OCI-LY1 (cell line): ENCODE results near the gene GLI2.

ENCODE experiments used
- H2AFZ ChIP-seq: fragments of 200-600 bp; sonication (generic), shearing (Covaris generic); 2 replicates; pipeline ENCODE4 v1.6.0; 2014; ENCODE audit warnings: antibody characterized with exemption, mild to moderate bottlenecking, low read length
- H3F3A ChIP-seq: fragments of 200-600 bp; sonication (generic), shearing (Covaris generic); 2 replicates; pipeline ENCODE4 v1.6.0; 2014; ENCODE audit warnings: mild to moderate bottlenecking, antibody characterized with exemption, low read length, moderate library complexity; ENCODE audit not compliant: insufficient read depth
- H3K27ac ChIP-seq: fragments of 200-600 bp; sonication (generic); 2 replicates; pipeline ENCODE4 v1.5.1; 2014; ENCODE audit warnings: low read length, mixed run types, mild to moderate bottlenecking, low read depth; ENCODE audit not compliant: poor library complexity, severe bottlenecking
- H3K27me3 ChIP-seq: fragments of 200-600 bp; sonication (generic); 2 replicates; pipeline ENCODE4 v1.6.0; 2014; ENCODE audit warnings: antibody characterized with exemption, mild to moderate bottlenecking, low read length, moderate library complexity; ENCODE audit not compliant: insufficient read depth
- H3K36me3 ChIP-seq: fragments of 200-600 bp; sonication (generic); 2 replicates; pipeline ENCODE4 v1.6.1; 2014; ENCODE audit warnings: mild to moderate bottlenecking, antibody characterized with exemption, low read length, moderate library complexity, mixed read lengths; ENCODE audit not compliant: insufficient read depth
- H3K4me1 ChIP-seq: fragments of 200-600 bp; sonication (generic); 2 replicates; pipeline ENCODE4 v1.5.1; 2014; ENCODE audit warnings: mild to moderate bottlenecking, low read length, moderate library complexity; ENCODE audit not compliant: insufficient read depth, severe bottlenecking
- H3K4me2 ChIP-seq: fragments of 200-600 bp; sonication (generic), shearing (Covaris generic); 2 replicates; pipeline ENCODE4 v1.6.1; 2014; ENCODE audit warnings: low read length
- H3K4me3 ChIP-seq: fragments of 200-600 bp; sonication (generic); 2 replicates; pipeline ENCODE4 v1.5.1; 2014; ENCODE audit warnings: low read length, low read depth, mild to moderate bottlenecking, mixed read lengths; ENCODE audit not compliant: poor library complexity, severe bottlenecking
- H3K79me2 ChIP-seq: fragments of 200-600 bp; shearing (Covaris generic); 2 replicates; pipeline ENCODE4 v1.6.1; 2016; ENCODE audit warnings: mixed run types, low read length, mixed read lengths; ENCODE audit not compliant: insufficient read depth
- H3K9ac ChIP-seq: fragments of 200-600 bp; sonication (generic), shearing (Covaris generic); 2 replicates; pipeline ENCODE4 v1.6.1; 2014; ENCODE audit warnings: mild to moderate bottlenecking, low read length, mixed read lengths
- H3K9me2 ChIP-seq: fragments of 200-600 bp; sonication (generic), shearing (Covaris generic); 2 replicates; pipeline ENCODE4 v1.6.1; 2014; ENCODE audit warnings: low read depth, mild to moderate bottlenecking, low read length, mixed read lengths
- H3K9me3 ChIP-seq: fragments of 200-600 bp; shearing (Covaris generic); 2 replicates; pipeline ENCODE4 v1.6.1; 2014; ENCODE audit warnings: low read length, mixed read lengths
- H4K20me1 ChIP-seq: fragments of 200-600 bp; sonication (generic), shearing (Covaris generic); 2 replicates; pipeline ENCODE4 v1.6.0; 2016; ENCODE audit warnings: mild to moderate bottlenecking, low read length; ENCODE audit not compliant: insufficient read depth
- EZH2 ChIP-seq: fragments of 200-600 bp; sonication (generic), shearing (Covaris generic); IDR thresholded peaks from 2 replicates; pipeline ENCODE4 v1.8.0; 2017; ENCODE audit warnings: borderline replicate concordance, mixed run types, mild to moderate bottlenecking, antibody characterized with exemption, low read length, moderate library complexity, mixed read lengths
- TF ChIP-seq, protein P1 (sequence below): fragments of 200-600 bp; sonication (generic), shearing (Covaris generic); IDR thresholded peaks from 2 replicates; pipeline ENCODE4 v1.5.1; 2017; ENCODE audit warnings: mild to moderate bottlenecking, antibody characterized with exemption, low read length, moderate library complexity, mixed read lengths

Gene GLI2

GRCh38 chr2:120733238-120733932 is 2.3 kb upstream of the GLI2 start:
- no peaks in the 10 kb centered on the region for H3K79me2 ChIP-seq
- TF ChIP-seq, protein P1, sequence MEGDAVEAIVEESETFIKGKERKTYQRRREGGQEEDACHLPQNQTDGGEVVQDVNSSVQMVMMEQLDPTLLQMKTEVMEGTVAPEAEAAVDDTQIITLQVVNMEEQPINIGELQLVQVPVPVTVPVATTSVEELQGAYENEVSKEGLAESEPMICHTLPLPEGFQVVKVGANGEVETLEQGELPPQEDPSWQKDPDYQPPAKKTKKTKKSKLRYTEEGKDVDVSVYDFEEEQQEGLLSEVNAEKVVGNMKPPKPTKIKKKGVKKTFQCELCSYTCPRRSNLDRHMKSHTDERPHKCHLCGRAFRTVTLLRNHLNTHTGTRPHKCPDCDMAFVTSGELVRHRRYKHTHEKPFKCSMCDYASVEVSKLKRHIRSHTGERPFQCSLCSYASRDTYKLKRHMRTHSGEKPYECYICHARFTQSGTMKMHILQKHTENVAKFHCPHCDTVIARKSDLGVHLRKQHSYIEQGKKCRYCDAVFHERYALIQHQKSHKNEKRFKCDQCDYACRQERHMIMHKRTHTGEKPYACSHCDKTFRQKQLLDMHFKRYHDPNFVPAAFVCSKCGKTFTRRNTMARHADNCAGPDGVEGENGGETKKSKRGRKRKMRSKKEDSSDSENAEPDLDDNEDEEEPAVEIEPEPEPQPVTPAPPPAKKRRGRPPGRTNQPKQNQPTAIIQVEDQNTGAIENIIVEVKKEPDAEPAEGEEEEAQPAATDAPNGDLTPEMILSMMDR, result no peak
- no peak for TF ChIP-seq EZH2
- H3K9me3 ChIP-seq, result no peaks in the 10 kb centered on the region
- no peak overlapping the region for H3K4me2 ChIP-seq
- H3K4me1 ChIP-seq, result no peaks in the 10 kb centered on the region
- H3K27ac ChIP-seq, result no peak overlapping the region
- H3K9me2 ChIP-seq, result no peaks in the 10 kb centered on the region
- no peak overlapping the region for H2AFZ ChIP-seq
- no peaks in the 10 kb centered on the region for H3K27me3 ChIP-seq
- H3K4me3 ChIP-seq, result no peak overlapping the region
- no peak overlapping the region for H3K9ac ChIP-seq
- H3F3A ChIP-seq, result no peaks in the 10 kb centered on the region
- no peaks in the 10 kb centered on the region for H4K20me1 ChIP-seq
- no peaks in the 10 kb centered on the region for H3K36me3 ChIP-seq

DNA sequence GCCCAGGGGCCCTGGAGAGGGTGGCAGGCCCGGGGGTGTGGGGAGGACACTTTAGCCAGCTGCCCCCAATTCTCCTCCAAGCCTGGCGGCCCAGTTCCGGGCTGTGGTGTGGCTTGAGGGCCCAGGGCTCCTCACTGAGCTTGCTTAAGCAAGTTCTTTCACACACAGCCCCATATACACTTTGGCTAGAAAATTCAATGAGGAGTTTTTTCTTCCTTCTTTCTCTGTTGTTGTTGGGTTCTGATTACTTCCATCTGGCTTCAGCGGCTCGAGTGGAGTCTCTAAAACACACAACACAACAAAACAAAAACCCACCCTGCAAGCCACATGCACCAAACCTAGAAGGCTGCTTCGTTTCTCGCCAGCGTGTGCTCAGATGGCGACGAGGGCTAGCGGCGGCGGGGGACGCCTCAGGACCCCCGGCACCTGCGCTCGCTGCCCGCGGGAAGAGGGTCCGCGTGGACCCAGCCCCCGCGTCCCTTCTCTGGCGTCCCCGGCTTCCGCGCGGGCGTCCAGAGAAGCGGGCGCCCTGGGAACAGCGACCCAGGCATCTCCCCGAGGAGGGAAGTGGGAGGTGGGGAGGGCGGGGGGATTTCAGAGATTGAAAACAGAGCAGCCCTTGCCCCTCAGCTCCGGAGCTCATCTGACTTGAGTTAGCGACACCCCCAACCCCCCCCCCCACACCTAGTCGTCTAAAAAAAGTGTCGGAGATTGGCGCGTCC is 577 bp upstream of the GLI2 start:
- Histone ChIP-seq H3K79me2 (no peaks in the 10 kb centered on the region), H3F3A (no peaks in the 10 kb centered on the region), H3K9ac (no peak overlapping the region), H3K27me3 (peaks cover 4% of the 10 kb centered on the region; the same call in 1 of the 2 replicates), H3K9me3 (no peaks in the 10 kb centered on the region), H3K9me2 (no peaks in the 10 kb centered on the region), H3K27ac (no peak overlapping the region), H3K4me2 (no peak overlapping the region), H3K4me1 (no peaks in the 10 kb centered on the region), H3K4me3 (no peak overlapping the region), H3K36me3 (no peaks in the 10 kb centered on the region), H2AFZ (no peak overlapping the region), H4K20me1 (no peaks in the 10 kb centered on the region)
- TF ChIP-seq, protein P1, result no peak
- TF ChIP-seq EZH2, result no peak

DNA sequence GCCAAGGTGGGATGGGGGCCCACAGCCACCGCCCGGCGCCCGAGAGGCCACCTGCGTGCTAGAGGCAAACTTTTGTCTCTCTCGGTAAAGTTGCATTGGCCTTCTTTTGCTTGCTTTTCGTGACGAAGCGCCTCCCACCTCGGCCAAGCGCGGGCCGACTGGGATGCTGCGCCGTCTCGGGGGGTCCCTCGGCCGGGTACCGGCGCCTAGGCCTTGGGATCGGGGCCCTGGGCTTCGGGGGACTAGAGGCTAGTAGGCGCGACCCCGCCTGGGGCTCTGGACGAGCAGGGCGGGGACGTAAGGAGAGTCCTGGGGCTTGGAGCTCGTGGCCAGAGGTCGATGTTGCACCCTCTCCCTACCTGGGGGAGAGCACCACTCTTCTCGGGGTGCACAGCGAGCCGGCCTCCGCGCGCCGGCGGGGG is 545 bp downstream of the GLI2 start:
- H3K9me3 ChIP-seq, result no peaks in the 10 kb centered on the region
- peaks cover 4% of the 10 kb centered on the region; the same call in 1 of the 2 replicates for H3K27me3 ChIP-seq
- no peak overlapping the region for H3K4me3 ChIP-seq
- no peak overlapping the region for H3K27ac ChIP-seq
- no peaks in the 10 kb centered on the region for H3F3A ChIP-seq
- no peaks in the 10 kb centered on the region for H3K36me3 ChIP-seq
- H2AFZ ChIP-seq, result no peak overlapping the region
- no peaks in the 10 kb centered on the region for H3K9me2 ChIP-seq
- H3K4me2 ChIP-seq, result no peak overlapping the region
- no peak for TF ChIP-seq EZH2
- TF ChIP-seq, protein P1, result no peak
- H3K4me1 ChIP-seq, result no peaks in the 10 kb centered on the region
- no peaks in the 10 kb centered on the region for H3K79me2 ChIP-seq
- no peaks in the 10 kb centered on the region for H4K20me1 ChIP-seq
- H3K9ac ChIP-seq, result no peak overlapping the region
